GM18511 (cell line): Measurements from ENCODE around the gene CD81.
A peak's percentile ranks its signal among the peaks of the same experiment; 100 is the strongest.

ENCODE experiments used
- ATAC-seq: cut with Tn5 transposase; IDR thresholded peaks from one replicate; pipeline ENCODE4 v1.9.1; 2021; ENCODE audit warnings: mild to moderate bottlenecking, moderate library complexity; ENCODE audit not compliant: unreplicated experiment

The CD81 gene

DNA sequence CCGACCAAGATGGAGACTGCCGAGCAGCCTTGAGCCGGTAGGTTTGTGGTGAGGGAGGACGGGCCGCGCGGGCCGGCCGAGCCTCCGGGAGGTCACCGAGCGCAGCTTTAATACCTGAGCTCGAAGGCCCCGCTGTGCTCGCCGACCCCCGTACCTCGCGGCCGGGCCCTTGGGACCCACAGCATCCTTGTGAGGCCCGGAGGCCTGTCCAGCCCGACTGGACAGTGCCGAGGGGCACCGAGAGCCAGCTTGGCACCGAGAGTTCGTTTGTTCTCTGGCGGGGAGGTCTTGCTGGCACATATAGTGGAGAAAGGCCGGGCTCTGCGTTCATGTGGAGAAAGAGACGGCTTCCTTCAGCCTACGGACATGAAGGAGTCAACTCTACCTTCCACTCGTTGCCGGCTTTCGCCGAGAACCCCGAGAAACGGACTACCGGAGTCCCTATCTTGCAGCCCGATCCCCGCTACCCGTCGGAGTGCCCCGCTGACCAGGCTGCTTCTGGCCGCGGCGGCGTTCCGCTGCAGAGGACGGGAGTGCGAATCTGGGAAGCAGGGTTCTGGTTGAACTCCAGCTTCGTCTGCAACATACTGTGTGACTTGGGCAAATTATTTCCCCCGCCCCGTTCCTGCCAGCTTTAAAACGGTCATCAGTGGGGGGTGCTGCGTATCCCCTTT lies 23.8 kb downstream of the CD81 start:
- ATAC-seq, result peak; percentile 9

DNA sequence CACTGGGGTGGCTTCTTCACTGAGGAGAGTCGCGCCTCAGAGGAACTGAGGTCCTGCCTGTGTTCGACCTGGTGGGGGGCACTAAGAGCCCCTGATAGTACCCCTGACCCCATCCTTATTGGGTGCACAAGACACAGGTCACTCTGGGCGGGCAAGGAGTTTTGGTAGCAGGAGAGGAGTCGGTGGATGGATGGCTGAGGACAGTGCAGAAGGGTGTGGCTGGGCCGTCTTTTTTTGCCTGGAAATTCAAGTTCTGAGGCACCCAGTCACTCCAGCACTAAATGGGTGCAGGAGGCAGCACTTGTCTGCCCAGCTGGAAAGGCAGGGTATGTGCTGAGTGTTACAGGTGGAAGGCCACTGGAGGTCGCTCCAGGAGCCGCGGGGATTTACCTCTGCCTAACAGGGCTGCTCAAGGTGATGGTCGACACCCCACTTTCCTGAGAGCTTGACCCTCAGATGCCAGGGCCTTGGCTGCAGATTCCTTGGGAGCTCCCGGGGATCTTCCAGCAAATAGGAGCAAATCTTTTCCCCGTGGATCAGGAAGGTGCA lies 24.4 kb downstream of the CD81 start:
- ATAC-seq, result no peak

DNA sequence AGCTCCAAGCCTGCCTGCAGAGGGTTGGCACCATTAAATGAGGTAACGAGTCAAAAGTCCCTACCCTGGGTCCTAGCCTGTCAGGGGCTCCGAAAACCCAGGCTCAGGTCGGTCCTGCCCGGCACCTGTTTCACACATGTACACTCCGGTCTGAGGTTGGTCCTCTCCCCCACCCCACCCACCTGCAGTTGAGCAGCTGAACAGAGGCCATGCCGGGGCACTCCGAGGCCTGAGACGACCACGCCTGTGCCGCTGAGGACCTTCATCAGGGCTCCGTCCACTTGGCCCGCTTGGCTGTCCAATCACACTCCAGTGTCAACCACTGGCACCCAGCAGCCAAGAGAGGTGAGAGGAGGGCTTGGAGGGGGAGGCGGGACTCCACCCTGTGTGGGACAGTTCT lies 25.0 kb downstream of the CD81 start:
- ATAC-seq, result no peak

DNA sequence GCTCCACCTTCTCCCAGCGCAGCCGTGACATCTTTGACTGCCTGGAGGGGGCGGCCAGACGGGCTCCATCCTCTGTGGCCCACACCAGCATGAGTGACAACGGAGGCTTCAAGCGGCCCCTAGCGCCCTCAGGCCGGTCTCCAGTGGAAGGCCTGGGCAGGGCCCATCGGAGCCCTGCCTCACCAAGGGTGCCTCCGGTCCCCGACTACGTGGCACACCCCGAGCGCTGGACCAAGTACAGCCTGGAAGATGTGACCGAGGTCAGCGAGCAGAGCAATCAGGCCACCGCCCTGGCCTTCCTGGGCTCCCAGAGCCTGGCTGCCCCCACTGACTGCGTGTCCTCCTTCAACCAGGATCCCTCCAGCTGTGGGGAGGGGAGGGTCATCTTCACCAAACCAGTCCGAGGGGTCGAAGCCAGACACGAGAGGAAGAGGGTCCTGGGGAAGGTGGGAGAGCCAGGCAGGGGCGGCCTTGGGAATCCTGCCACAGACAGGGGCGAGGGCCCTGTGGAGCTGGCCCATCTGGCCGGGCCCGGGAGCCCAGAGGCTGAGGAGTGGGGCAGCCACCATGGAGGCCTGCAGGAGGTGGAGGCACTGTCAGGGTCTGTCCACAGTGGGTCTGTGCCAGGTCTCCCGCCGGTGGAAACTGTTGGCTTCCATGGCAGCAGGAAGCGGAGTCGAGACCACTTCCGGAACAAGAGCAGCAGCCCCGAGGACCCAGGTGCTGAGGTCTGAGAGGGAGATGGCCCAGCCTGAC lies 26.0 kb downstream of the CD81 start:
- ATAC-seq, result no peak

DNA sequence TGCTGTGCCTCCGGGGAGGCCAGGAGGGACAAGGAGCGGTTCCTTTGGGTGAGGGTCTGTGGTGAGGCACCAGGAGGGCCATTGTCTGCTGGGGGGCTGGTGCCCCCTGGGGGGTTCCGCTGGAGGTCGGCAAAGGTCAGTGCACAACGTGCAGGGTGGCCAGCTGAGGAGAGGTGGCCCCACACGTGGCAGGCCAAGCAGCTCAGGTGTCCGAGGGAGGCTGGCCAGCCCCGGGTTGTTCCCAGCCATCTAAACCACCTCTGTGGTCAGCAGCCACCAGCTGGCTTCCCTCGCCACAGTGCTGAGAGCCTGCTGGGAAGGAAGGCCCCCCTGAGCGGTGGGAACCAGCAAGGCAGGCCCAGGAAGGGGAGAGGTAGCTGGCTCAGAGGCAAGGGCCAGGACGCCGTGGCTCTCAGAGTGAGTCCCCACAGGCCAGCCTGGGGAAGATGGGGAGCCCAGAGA lies 27.7 kb downstream of the CD81 start:
- no peak for ATAC-seq

DNA sequence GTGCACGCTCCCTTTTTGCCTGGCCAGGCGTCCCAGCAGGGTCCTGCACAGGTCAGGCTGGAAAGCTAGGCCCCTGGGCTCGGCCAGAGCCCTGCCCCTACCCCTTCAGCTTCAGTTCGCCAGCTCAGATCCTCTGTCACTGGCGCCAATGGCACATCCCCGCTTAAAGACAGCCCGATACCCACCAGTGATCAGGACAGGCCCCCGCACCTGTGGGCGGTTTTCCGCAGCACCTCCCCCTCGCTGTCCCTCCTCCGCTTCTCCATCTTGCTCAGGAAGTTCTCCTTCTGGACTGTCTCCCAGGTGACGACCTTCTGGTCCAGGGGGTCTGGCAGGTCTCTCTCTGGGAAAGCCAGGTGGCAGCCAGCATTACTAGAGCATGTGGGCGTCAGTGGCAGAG lies 29.3 kb downstream of the CD81 start:
- ATAC-seq, result no peak

- ATAC-seq, result no peak
Observed at GRCh38 chr11:2406878-2407410, 29.8 kb downstream of the CD81 start.

DNA sequence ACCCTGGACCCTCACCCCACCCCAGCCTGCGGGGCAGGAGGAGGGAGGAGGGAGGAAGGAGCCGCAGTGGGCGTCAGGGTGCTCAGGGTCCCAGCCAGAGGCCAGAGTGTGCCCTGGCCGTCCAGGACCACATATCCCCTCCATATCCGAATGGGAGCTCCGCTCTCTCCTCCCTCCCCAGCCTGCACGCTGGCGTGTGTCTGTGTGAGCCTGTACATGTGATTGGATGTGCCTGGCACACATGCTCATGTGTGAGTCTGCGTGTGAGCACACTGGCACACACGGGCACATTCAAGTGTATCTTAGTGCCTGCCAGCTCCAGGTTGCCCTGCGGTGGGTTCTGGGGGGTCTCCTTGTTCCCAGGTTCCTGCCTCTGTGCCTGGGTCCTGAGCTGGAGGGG lies 31.6 kb downstream of the CD81 start:
- ATAC-seq, result no peak

- no peak for ATAC-seq
Observed at GRCh38 chr11:2409126-2409525, 32.0 kb downstream of the CD81 start.

GRCh38 chr11:2409611-2410468 lies 32.7 kb downstream of the CD81 start:
- ATAC-seq, result no peak

DNA sequence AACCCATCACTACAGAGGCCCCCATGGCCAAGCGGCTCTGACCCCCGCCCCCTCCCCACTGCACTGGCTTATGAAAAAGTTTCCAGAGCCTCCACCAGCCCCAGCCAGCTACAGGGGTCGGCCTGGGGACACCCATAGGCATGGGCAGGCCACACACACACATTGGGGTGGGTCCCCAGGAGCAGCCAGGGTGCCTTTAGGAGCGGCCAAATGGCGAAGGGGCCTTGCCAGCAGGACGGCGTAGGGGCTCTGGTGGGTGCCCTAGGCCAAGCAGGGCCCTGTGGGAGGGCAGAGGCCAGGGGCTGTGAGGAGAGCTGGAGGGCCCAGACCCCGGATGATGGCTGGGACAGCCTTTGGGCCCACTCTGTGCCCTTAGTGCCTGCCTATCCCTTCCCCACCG lies 33.5 kb downstream of the CD81 start:
- ATAC-seq, result no peak

DNA sequence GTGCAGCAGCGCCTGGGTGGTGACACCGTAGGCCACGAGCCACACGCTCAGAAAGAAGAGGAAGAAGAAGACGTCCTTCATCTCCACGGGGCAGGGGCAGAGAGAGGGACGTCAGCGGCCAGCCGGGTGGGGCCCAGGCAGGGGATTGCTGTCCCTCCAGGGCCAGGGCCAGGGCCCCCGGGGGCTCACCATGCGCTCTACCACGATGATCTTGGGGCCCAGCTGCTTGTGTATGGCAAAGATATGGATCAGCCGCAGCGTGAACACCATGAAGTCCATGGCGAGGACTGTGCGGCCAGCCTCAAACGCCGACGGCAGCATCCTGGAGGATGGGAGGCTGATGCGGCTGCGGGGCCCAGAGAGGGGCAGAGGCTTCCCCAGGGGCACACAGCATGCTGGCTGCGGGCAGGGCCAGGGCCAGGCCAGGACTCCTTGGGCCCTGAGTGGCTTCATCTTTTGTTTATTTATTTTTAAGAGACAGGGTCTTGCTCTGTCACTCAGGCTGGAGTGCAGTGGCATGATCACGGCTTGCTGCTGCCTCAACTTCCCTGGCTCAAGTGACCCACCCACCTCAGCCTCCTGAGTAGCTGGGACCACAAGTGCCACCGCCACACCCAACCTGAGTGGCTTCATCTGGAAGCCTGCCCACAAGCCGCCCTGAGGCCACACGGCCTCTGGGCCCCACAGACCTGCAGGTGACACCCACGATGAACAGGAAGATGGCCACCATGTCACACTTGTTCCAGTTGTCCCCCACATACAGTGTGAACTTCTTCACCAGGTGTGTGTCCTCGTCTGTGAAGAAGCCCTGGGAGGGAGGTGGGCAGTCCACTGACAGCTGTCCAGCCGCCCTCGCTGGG lies 34.6 kb downstream of the CD81 start:
- no peak for ATAC-seq

DNA sequence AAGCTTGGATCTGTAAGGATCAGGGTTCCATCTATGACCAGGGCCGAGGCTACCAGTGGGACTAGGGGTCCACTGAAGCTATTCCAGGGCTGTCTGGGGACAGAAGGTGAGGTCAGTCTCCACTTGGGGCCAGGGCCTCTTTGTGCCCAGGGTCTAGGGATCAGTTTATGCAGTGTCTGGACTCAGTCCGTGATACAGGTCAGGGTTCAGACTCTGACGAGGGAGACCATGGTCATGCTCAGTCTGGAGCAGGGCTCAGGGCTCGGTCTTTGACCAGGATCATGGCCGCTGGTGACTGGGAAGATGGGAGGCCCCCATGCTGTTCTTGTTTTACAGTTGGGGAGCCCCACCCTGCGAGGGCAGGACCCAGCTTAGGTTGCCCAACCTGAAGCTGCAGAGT lies 35.2 kb downstream of the CD81 start:
- no peak for ATAC-seq

DNA sequence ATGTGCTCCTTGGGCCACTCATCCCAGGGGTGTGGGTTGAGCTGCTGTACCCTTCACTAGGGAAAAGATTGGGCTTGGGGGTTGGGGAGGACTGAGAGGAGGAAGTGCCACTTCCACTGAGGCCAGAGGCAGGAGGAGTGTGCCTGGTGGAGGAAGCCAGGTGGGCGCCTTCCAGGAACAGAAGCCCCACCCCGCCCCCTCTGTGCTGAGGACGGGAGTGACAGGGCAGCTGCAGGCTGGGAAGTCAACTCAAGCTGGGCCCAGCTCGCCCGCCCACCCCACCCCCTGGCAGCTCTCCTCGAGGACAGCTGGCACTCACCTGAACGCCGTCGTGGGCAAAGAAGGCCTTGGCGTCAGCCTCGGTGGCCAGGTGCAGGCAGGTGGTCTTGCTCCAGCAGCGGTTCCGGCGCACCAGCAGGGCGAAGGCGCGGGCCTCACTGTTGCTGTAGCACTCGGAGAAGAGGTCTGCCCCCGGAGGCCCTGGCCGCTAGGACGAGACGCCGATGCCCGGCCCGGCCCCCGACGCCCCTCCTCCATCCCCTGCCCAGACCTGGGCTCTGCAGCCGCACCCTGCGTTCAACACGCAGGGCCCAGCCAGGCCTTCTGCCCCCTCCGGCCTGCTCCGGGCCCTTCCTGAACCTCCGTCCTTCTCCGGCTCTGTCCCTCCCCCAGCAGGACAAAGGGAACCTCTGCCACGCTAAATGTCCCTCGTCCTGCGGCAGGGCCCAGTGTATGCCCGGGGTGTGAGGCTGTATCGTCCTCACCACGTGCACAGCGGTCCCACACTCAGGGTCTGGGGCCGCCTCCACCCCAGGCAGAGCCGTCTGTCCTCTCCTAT lies 36.9 kb downstream of the CD81 start:
- ATAC-seq, result no peak

DNA sequence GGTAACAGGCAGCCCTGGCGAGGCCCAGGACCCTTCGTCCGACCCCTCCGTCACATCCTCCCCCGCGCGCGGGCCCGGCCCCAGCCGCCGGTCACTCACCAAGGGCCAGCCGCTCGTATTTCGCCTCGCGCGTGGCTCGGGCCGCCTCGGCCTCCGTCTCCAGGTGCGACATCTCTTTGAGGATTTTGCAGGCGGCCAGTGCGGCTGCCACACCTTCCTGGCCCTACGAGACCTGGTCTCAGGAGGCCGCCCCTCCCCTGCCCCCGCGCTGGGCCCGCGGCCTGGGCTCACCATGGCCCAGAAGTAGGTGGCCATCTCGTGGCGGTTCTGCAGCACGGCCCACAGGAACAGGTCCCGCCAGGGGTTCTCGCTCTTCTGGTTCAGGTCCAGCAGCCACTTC lies 37.5 kb downstream of the CD81 start:
- ATAC-seq, result no peak

DNA sequence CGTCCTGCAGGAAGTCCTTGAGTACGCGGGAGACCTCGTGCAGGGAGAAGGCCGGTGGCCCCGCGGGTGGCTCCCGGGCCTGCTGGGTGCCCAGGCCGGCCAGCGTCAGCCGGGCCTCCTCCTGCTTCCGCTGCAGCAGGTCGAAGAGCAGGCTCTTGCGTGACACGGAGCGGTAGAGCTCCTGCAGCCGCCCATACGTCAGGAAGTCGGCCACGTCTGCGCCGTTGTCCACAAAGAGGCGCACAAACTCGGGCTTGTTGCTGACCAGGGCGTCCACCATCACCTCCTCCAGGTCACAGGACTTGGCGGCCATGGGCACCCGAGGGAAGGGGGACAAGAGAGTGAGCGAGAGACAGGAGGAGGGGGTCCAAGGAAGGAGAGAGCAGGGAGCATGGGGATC lies 38.1 kb downstream of the CD81 start:
- no peak for ATAC-seq

GRCh38 chr11:2415601-2416380 lies 38.7 kb downstream of the CD81 start:
- ATAC-seq, result no peak

DNA sequence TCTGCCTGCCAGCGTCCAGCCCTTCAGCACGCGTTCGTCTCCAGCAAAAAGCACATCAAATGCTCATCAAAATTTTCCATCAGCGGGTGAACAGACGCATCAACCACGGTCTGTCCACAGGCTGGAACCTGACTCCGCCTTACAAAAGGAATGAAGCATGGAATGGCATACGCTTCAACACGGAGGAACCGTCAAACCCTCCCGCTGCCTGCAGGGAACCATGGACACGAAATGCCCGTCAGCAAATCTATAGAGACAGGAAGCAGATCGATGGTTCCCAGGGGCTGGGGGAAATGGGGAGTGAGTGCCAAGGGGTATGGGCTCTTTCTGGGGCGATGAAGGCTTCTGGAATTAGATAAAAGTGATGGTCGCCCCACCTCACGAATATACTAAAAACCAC lies 39.7 kb downstream of the CD81 start:
- ATAC-seq, result no peak
